HG03025 (cell line): ENCODE data around the gene PPM1N.
"Not testable (repeated sequence)": the region's sequence is repeated elsewhere in the genome, so short reads cannot be mapped to it uniquely, and the experiment has no call there.

Experiments used
- ATAC-seq: cut with Tn5 transposase; IDR thresholded peaks from one replicate; pipeline ENCODE4 v1.9.1; 2021; ENCODE audit warnings: mild to moderate bottlenecking, moderate library complexity; ENCODE audit not compliant: unreplicated experiment, low FRiP score

PPM1N gene

GRCh38 chr19:45506989-45507871 lies 9.0 kb downstream of the PPM1N start, which contains the start of gene VASP:
VASP (plus strand) TSS chr19:45507479; CDS start chr19:45507772, 293 bp downstream.
- peak; percentile 38 for ATAC-seq

- no peak for ATAC-seq
Observed at GRCh38 chr19:45507872-45508416, 9.7 kb downstream of the PPM1N start.

- no peak for ATAC-seq
Observed at GRCh38 chr19:45508417-45508860, 10.2 kb downstream of the PPM1N start.

GRCh38 chr19:45508861-45509691 lies 10.8 kb downstream of the PPM1N start:
- ATAC-seq = no peak

- ATAC-seq = no peak
Observed at GRCh38 chr19:45509692-45510015, 11.4 kb downstream of the PPM1N start.

GRCh38 chr19:45510352-45510751 lies 12.1 kb downstream of the PPM1N start:
- not testable (repeated sequence) for ATAC-seq

GRCh38 chr19:45511074-45511473 lies 12.8 kb downstream of the PPM1N start:
- no peak for ATAC-seq

GRCh38 chr19:45512881-45513483 lies 14.7 kb downstream of the PPM1N start:
- no peak for ATAC-seq

GRCh38 chr19:45514376-45515051 lies 16.3 kb downstream of the PPM1N start:
- no peak for ATAC-seq

GRCh38 chr19:45515081-45515624 lies 16.9 kb downstream of the PPM1N start:
- no peak for ATAC-seq

GRCh38 chr19:45515807-45516401 lies 17.7 kb downstream of the PPM1N start:
- no peak for ATAC-seq

- no peak for ATAC-seq
Observed at GRCh38 chr19:45517238-45517637, 19.0 kb downstream of the PPM1N start.

GRCh38 chr19:45517641-45518468 lies 19.6 kb downstream of the PPM1N start:
- ATAC-seq = no peak

GRCh38 chr19:45518469-45518826 lies 20.2 kb downstream of the PPM1N start:
- ATAC-seq = no peak

GRCh38 chr19:45522010-45522941 lies 24.0 kb downstream of the PPM1N start:
- no peak for ATAC-seq

- no peak for ATAC-seq
Observed at GRCh38 chr19:45523642-45524256, 25.5 kb downstream of the PPM1N start.

- no peak for ATAC-seq
Observed at GRCh38 chr19:45524575-45525129, 26.4 kb downstream of the PPM1N start.
